Spleen (tissue), 7 donors: Measurements from ENCODE around the gene RNF141.

ENCODE experiments used
- CTCF ChIP-seq, 11 experiments: fragments of 200-600 bp in 7 of 11; fragments of 450-650 bp in 4 of 11; sonication (generic) in 4 of 11; IDR thresholded peaks in 8 of 11; conservative IDR thresholded peaks in 3 of 11; 1 replicate in 7 of 11; 2 replicates in 4 of 11; pipeline versions ENCODE4 v1.4.0 to v1.8.0; 2016 to 2021; ENCODE audit warnings: antibody characterized with exemption in 11 of 11, inconsistent platforms in 4 of 11, mild to moderate bottlenecking in 1 of 11
- POLR2A ChIP-seq, 3 donors: fragments of 450-650 bp; IDR thresholded peaks; one replicate each; pipeline ENCODE4 v1.5.1; 2017; ENCODE audit warnings: antibody characterized with exemption in 3 of 3, mild to moderate bottlenecking in 1 of 3
- POLR2AphosphoS5 ChIP-seq, 3 donors: sonication (generic); formaldehyde crosslinking; IDR thresholded peaks; one replicate each; pipeline ENCODE4 v1.5.1; 2017; ENCODE audit warnings: antibody characterized with exemption in 3 of 3
- donor health status: DM: no; HTN: no; CAD: no; lungs with moderate emphysema.
- donor health status: DM: no; HTN: no; CAD: no.
- donor health status: DM: no; HTN: no; CAD: no.

- TF ChIP-seq CTCF (IDR thresholded peaks at IDR 0.05 in 8 of 11, conservative IDR thresholded peaks at IDR 0.05 in 3 of 11) (no peak), POLR2A (IDR thresholded peaks at IDR 0.05) (no peak), POLR2AphosphoS5 (IDR thresholded peaks at IDR 0.05) (peak in 1 of 3 donors; percentile 5)
These were observed 45.6 kb downstream of the RNF141 start for GRCh38 chr11:10495464-10495786.
